Measurements from ENCODE around the gene SLC10A7. TPM values are rescaled to one million over a fixed set of nuclear protein-coding genes. Genes with fewer than 3 reads are reported as not detected.

Gene SLC10A7
- total and polyA plus RNA-seq, 2 donors (not counting 1 experiment from before 2014, with no cell fraction given), result 5.7 to 18.3 TPM

DNA sequence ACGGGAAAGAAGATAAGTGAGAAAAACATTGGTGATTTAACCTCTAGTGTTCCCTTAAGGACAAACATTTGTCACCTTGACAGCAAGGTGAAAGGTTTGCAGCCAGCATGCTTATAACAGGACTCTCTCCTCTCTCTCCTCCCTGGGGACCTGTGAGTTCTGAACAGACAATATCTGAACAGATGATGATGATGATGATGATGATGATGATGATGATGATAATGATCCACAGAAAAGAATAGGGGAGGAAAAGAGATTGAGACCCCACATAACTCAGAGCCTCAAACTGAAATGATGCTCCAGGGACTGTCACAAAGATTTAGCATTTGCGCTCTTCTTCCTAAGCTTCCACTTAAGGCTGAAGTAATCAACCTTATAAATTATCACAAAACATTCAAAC is 103.9 kb downstream of the SLC10A7 start:
- no peaks in the 10 kb centered on the region for H3K9me3 Mint-ChIP-seq (ENCODE audit: insufficient read depth)
- H3K27ac Mint-ChIP-seq, result no peak overlapping the region
- no peak for TF ChIP-seq EZH2 (IDR thresholded peaks at IDR 0.05; ENCODE audit: borderline replicate concordance, insufficient read depth, low read depth, low read length, poor library complexity, severe bottlenecking)
- no peak for TF ChIP-seq CTCF (IDR thresholded peaks at IDR 0.05)
- DNase-seq, result no peak
- H4K20me1 ChIP-seq (ENCODE audit: control insufficient read depth, insufficient read depth, low read length, poor library complexity, severe bottlenecking), result no peaks in the 10 kb centered on the region
- H3K36me3 ChIP-seq (replicated peaks in 1 of 2; ENCODE audit: control extremely low read depth in 1 of 2, control insufficient read depth in 1 of 2, extremely low read depth in 1 of 2, insufficient read depth in 2 of 2, low read length in 1 of 2), result no peaks in the 10 kb centered on the region
- H3K4me3 Mint-ChIP-seq, result no peak overlapping the region
- no peaks in the 10 kb centered on the region for H3K4me1 Mint-ChIP-seq
- H3K27ac ChIP-seq (ENCODE audit: low read length in 2 of 2), result no peak overlapping the region
- H2AFZ ChIP-seq (ENCODE audit: insufficient read depth, low read depth, low read length, poor library complexity, severe bottlenecking), result no peak overlapping the region
- H3K4me3 ChIP-seq (ENCODE audit: control extremely low read depth in 1 of 5, extremely low read depth in 1 of 5, insufficient read depth in 1 of 5, low read depth in 2 of 5, low read length in 4 of 5), result no peak overlapping the region
- no peaks in the 10 kb centered on the region for H3K4me1 ChIP-seq (ENCODE audit: control insufficient read depth in 2 of 2, insufficient read depth in 2 of 2, low read length in 2 of 2)
- CTCF ChIA-PET, result no interaction called here
- no peak for ATAC-seq (ENCODE audit: low read depth)
- no peak overlapping the region for H3K4me2 ChIP-seq (replicated peaks; ENCODE audit: low read depth, low read length, poor library complexity, severe bottlenecking)
- intact Hi-C loops (cut with micrococcal nuclease), result no loop called here
- no CpG with 5 or more reads among the region's 2 CpGs for WGBS (ENCODE audit: insufficient coverage)
- no peak overlapping the region for H3K9ac ChIP-seq (ENCODE audit: low read length)
- no peaks in the 10 kb centered on the region for H3K27me3 ChIP-seq (replicated peaks in 1 of 4; ENCODE audit: control extremely low read depth in 1 of 4, control insufficient read depth in 3 of 4, insufficient read depth in 4 of 4, low read length in 3 of 4)
- H3K79me2 ChIP-seq (ENCODE audit: control insufficient read depth, insufficient read depth, low read length), result no peaks in the 10 kb centered on the region
- no peaks in the 10 kb centered on the region for H3K27me3 Mint-ChIP-seq
- H3K9me3 ChIP-seq (ENCODE audit: control extremely low read depth in 1 of 3, control insufficient read depth in 2 of 3, insufficient read depth in 1 of 3, low read length in 2 of 3), result peaks cover 0 to 1% (median 0%) of the 10 kb centered on the region in 3 donors
- POLR2A ChIA-PET, result no interaction called here

- no CpG with 5 or more reads among the region's 1 CpG for WGBS (ENCODE audit: insufficient coverage)
- Histone ChIP-seq H4K20me1 (ENCODE audit: control insufficient read depth, insufficient read depth, low read length, poor library complexity, severe bottlenecking) (no peaks in the 10 kb centered on the region), H3K36me3 (replicated peaks in 1 of 2; ENCODE audit: control extremely low read depth in 1 of 2, control insufficient read depth in 1 of 2, extremely low read depth in 1 of 2, insufficient read depth in 2 of 2, low read length in 1 of 2) (no peaks in the 10 kb centered on the region), H3K27ac (ENCODE audit: low read length in 2 of 2) (no peak overlapping the region), H3K9me3 (ENCODE audit: control extremely low read depth in 1 of 3, control insufficient read depth in 2 of 3, insufficient read depth in 1 of 3, low read length in 2 of 3) (no peaks in the 10 kb centered on the region), H3K4me1 (ENCODE audit: control insufficient read depth in 2 of 2, insufficient read depth in 2 of 2, low read length in 2 of 2) (no peaks in the 10 kb centered on the region), H3K4me2 (replicated peaks; ENCODE audit: low read depth, low read length, poor library complexity, severe bottlenecking) (no peak overlapping the region), H3K79me2 (ENCODE audit: control insufficient read depth, insufficient read depth, low read length) (no peaks in the 10 kb centered on the region), H3K4me3 (ENCODE audit: control extremely low read depth in 1 of 5, extremely low read depth in 1 of 5, insufficient read depth in 1 of 5, low read depth in 2 of 5, low read length in 4 of 5) (no peak overlapping the region), H3K27me3 (replicated peaks in 1 of 4; ENCODE audit: control extremely low read depth in 1 of 4, control insufficient read depth in 3 of 4, insufficient read depth in 4 of 4, low read length in 3 of 4) (no peaks in the 10 kb centered on the region), H2AFZ (ENCODE audit: insufficient read depth, low read depth, low read length, poor library complexity, severe bottlenecking) (no peak overlapping the region), H3K9ac (ENCODE audit: low read length) (no peak overlapping the region)
- DNase-seq (no peak), ATAC-seq (ENCODE audit: low read depth) (no peak)
- POLR2A ChIA-PET, result no interaction called here
- Mint-ChIP-seq H3K4me1 (no peaks in the 10 kb centered on the region), H3K27ac (no peak overlapping the region), H3K9me3 (ENCODE audit: insufficient read depth) (no peaks in the 10 kb centered on the region), H3K4me3 (no peak overlapping the region), H3K27me3 (no peaks in the 10 kb centered on the region)
- no peak for TF ChIP-seq EZH2 (IDR thresholded peaks at IDR 0.05; ENCODE audit: borderline replicate concordance, insufficient read depth, low read depth, low read length, poor library complexity, severe bottlenecking)
- TF ChIP-seq CTCF (IDR thresholded peaks at IDR 0.05), result no peak
- CTCF ChIA-PET, result no interaction called here
- intact Hi-C loops (cut with micrococcal nuclease), result no loop called here
These were observed 105.9 kb downstream of the SLC10A7 start for GRCh38 chr4:146415829-146416228.

Data from B cell (primary cell).